GM12878 (cell line): ENCODE measurements around the gene GALT. TPM values are rescaled to one million over a fixed set of nuclear protein-coding genes. Genes with fewer than 3 reads are reported as not detected.

Source experiments
- CHD1 ChIP-seq: IDR thresholded peaks from 2 replicates; pipeline ENCODE4 v1.6.1; 2012; ENCODE audit warnings: low read depth, low read length, improper control_type of control experiment
- JUND ChIP-seq: IDR thresholded peaks from 2 replicates; pipeline ENCODE4 v1.6.1; 2012; ENCODE audit warnings: low read depth, mild to moderate bottlenecking, low read length, improper control_type of control experiment, moderate library complexity
- RFX5 ChIP-seq: IDR thresholded peaks from 2 replicates; pipeline ENCODE4 v1.6.1; 2011; ENCODE audit warnings: low read depth, low read length, improper control_type of control experiment
- RUNX3 ChIP-seq: IDR thresholded peaks from 2 replicates; pipeline ENCODE4 v1.6.1; 2012; ENCODE audit warnings: low read length, inconsistent platforms
- SPI1 ChIP-seq: IDR thresholded peaks from 2 replicates; pipeline ENCODE4 v1.6.1; 2011; ENCODE audit warnings: low read depth, mild to moderate bottlenecking, low read length, moderate library complexity, borderline replicate concordance; ENCODE audit not compliant: insufficient read depth
- polyA plus RNA-seq, 11 experiments: library from polyadenylated mRNA; depleted of rRNA in 4 of 11; unstranded in 6 of 11; stranded (reverse) in 5 of 11; fragments of >200 nt; fragmentation: Nextera tagmentation in 4 of 11; fragmentation: Illumina TruSeq in 1 of 11; extraction: Ambion mirVana in 4 of 11; extraction: Trizol in 1 of 11; gene quantifications; 1 replicate in 1 of 11; 2 replicates in 10 of 11; pipeline versions ENCODE4 v1.2.1 to v1.2.3, GENCODE V29; 2011 to 2016; ENCODE audit warnings: inconsistent platforms in 2 of 11, missing spikeins in 2 of 11, low read depth in 1 of 11
- total RNA-seq, 4 experiments: library from RNA; depleted of rRNA in 3 of 4; stranded (reverse); fragments of >200 nt in 3 of 4; fragmentation: Illumina TruSeq in 1 of 4; extraction: Trizol in 1 of 4; gene quantifications; 2 replicates each; pipeline versions ENCODE4 v1.2.1 to v1.2.3, GENCODE V29; 2013 to 2021
- TF ChIP-seq, protein P1 (sequence below): fragments of 450-650 bp; IDR thresholded peaks from 2 replicates; pipeline ENCODE4 v1.6.1; 2017; ENCODE audit warnings: mild to moderate bottlenecking, moderate library complexity
- TF ChIP-seq, protein P2 (sequence below): fragments of 450-650 bp; conservative IDR thresholded peaks from 2 replicates; pipeline ENCODE4 v1.6.1; 2017; ENCODE audit warnings: mild to moderate bottlenecking, moderate library complexity
- TF ChIP-seq, protein P3 (sequence below): fragments of 450-650 bp; formaldehyde crosslinking; IDR thresholded peaks from 2 replicates; pipeline ENCODE4 v1.5.0; 2022; ENCODE audit warnings: mild to moderate bottlenecking, missing genetic modification characterization
- TF ChIP-seq, protein P4 (sequence below): fragments of 450-650 bp; IDR thresholded peaks from 2 replicates; pipeline ENCODE4 v1.6.1; 2017; ENCODE audit warnings: antibody characterized with exemption, mild to moderate bottlenecking, moderate library complexity
- TF ChIP-seq, protein P5 (sequence below), 3 experiments: IDR thresholded peaks in 2 of 3; conservative IDR thresholded peaks in 1 of 3; 2 replicates each; pipeline ENCODE4 v1.5.1; 2011; ENCODE audit warnings: low read depth in 3 of 3, low read length in 3 of 3, mild to moderate bottlenecking in 3 of 3, control low read depth in 2 of 3, moderate library complexity in 2 of 3, inconsistent platforms in 1 of 3, mixed read lengths in 1 of 3; ENCODE audit not compliant: control insufficient read depth in 2 of 3, insufficient read depth in 1 of 3; ENCODE audit errors: extremely low read depth in 1 of 3

Gene GALT
- total and polyA plus RNA-seq, 10 of the 15 experiments (the other 5 are each of a cell fraction or from before 2014, with no cell fraction given), result 9.3 to 34.1 (median 26.9) TPM

GRCh38 chr9:34633851-34634550 is 12.5 kb upstream of the GALT start (continued):
- TF ChIP-seq, protein P1, sequence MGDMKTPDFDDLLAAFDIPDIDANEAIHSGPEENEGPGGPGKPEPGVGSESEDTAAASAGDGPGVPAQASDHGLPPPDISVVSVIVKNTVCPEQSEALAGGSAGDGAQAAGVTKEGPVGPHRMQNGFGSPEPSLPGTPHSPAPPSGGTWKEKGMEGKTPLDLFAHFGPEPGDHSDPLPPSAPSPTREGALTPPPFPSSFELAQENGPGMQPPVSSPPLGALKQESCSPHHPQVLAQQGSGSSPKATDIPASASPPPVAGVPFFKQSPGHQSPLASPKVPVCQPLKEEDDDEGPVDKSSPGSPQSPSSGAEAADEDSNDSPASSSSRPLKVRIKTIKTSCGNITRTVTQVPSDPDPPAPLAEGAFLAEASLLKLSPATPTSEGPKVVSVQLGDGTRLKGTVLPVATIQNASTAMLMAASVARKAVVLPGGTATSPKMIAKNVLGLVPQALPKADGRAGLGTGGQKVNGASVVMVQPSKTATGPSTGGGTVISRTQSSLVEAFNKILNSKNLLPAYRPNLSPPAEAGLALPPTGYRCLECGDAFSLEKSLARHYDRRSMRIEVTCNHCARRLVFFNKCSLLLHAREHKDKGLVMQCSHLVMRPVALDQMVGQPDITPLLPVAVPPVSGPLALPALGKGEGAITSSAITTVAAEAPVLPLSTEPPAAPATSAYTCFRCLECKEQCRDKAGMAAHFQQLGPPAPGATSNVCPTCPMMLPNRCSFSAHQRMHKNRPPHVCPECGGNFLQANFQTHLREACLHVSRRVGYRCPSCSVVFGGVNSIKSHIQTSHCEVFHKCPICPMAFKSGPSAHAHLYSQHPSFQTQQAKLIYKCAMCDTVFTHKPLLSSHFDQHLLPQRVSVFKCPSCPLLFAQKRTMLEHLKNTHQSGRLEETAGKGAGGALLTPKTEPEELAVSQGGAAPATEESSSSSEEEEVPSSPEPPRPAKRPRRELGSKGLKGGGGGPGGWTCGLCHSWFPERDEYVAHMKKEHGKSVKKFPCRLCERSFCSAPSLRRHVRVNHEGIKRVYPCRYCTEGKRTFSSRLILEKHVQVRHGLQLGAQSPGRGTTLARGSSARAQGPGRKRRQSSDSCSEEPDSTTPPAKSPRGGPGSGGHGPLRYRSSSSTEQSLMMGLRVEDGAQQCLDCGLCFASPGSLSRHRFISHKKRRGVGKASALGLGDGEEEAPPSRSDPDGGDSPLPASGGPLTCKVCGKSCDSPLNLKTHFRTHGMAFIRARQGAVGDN, result no peak
- TF ChIP-seq JUND (no peak), RUNX3 (peak; percentile 60), SPI1 (no peak), RFX5 (no peak), CHD1 (no peak)
- TF ChIP-seq, protein P2, sequence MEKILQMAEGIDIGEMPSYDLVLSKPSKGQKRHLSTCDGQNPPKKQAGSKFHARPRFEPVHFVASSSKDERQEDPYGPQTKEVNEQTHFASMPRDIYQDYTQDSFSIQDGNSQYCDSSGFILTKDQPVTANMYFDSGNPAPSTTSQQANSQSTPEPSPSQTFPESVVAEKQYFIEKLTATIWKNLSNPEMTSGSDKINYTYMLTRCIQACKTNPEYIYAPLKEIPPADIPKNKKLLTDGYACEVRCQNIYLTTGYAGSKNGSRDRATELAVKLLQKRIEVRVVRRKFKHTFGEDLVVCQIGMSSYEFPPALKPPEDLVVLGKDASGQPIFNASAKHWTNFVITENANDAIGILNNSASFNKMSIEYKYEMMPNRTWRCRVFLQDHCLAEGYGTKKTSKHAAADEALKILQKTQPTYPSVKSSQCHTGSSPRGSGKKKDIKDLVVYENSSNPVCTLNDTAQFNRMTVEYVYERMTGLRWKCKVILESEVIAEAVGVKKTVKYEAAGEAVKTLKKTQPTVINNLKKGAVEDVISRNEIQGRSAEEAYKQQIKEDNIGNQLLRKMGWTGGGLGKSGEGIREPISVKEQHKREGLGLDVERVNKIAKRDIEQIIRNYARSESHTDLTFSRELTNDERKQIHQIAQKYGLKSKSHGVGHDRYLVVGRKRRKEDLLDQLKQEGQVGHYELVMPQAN, result no peak
- TF ChIP-seq, protein P3, sequence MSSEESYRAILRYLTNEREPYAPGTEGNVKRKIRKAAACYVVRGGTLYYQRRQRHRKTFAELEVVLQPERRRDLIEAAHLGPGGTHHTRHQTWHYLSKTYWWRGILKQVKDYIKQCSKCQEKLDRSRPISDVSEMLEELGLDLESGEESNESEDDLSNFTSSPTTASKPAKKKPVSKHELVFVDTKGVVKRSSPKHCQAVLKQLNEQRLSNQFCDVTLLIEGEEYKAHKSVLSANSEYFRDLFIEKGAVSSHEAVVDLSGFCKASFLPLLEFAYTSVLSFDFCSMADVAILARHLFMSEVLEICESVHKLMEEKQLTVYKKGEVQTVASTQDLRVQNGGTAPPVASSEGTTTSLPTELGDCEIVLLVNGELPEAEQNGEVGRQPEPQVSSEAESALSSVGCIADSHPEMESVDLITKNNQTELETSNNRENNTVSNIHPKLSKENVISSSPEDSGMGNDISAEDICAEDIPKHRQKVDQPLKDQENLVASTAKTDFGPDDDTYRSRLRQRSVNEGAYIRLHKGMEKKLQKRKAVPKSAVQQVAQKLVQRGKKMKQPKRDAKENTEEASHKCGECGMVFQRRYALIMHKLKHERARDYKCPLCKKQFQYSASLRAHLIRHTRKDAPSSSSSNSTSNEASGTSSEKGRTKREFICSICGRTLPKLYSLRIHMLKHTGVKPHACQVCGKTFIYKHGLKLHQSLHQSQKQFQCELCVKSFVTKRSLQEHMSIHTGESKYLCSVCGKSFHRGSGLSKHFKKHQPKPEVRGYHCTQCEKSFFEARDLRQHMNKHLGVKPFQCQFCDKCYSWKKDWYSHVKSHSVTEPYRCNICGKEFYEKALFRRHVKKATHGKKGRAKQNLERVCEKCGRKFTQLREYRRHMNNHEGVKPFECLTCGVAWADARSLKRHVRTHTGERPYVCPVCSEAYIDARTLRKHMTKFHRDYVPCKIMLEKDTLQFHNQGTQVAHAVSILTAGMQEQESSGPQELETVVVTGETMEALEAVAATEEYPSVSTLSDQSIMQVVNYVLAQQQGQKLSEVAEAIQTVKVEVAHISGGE, result no peak
- TF ChIP-seq, protein P4, sequence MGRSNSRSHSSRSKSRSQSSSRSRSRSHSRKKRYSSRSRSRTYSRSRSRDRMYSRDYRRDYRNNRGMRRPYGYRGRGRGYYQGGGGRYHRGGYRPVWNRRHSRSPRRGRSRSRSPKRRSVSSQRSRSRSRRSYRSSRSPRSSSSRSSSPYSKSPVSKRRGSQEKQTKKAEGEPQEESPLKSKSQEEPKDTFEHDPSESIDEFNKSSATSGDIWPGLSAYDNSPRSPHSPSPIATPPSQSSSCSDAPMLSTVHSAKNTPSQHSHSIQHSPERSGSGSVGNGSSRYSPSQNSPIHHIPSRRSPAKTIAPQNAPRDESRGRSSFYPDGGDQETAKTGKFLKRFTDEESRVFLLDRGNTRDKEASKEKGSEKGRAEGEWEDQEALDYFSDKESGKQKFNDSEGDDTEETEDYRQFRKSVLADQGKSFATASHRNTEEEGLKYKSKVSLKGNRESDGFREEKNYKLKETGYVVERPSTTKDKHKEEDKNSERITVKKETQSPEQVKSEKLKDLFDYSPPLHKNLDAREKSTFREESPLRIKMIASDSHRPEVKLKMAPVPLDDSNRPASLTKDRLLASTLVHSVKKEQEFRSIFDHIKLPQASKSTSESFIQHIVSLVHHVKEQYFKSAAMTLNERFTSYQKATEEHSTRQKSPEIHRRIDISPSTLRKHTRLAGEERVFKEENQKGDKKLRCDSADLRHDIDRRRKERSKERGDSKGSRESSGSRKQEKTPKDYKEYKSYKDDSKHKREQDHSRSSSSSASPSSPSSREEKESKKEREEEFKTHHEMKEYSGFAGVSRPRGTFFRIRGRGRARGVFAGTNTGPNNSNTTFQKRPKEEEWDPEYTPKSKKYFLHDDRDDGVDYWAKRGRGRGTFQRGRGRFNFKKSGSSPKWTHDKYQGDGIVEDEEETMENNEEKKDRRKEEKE, result no peak
- TF ChIP-seq, protein P5, sequence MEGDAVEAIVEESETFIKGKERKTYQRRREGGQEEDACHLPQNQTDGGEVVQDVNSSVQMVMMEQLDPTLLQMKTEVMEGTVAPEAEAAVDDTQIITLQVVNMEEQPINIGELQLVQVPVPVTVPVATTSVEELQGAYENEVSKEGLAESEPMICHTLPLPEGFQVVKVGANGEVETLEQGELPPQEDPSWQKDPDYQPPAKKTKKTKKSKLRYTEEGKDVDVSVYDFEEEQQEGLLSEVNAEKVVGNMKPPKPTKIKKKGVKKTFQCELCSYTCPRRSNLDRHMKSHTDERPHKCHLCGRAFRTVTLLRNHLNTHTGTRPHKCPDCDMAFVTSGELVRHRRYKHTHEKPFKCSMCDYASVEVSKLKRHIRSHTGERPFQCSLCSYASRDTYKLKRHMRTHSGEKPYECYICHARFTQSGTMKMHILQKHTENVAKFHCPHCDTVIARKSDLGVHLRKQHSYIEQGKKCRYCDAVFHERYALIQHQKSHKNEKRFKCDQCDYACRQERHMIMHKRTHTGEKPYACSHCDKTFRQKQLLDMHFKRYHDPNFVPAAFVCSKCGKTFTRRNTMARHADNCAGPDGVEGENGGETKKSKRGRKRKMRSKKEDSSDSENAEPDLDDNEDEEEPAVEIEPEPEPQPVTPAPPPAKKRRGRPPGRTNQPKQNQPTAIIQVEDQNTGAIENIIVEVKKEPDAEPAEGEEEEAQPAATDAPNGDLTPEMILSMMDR (IDR thresholded peaks at IDR 0.05 in 2 of 3, conservative IDR thresholded peaks at IDR 0.05 in 1 of 3; ENCODE audit: control insufficient read depth in 2 of 3, extremely low read depth in 1 of 3, insufficient read depth in 1 of 3, low read depth in 3 of 3, low read length in 3 of 3), result peak; percentile 79 to 93 (median 86); a peak in 5 of 6 replicates
